ENCODE results near the gene PLP1. TPM values are rescaled to one million over a fixed set of nuclear protein-coding genes. Genes with fewer than 3 reads are reported as not detected.
A peak's percentile ranks its signal among the peaks of the same experiment; 100 is the strongest.

Gene PLP1
- total RNA-seq, 2 experiments from 2014 or later, result not detected

- Mint-ChIP-seq H3K36me3 (ENCODE audit: low read depth) (no peaks in the 10 kb centered on the region), H3K27me3 (peaks cover 6% of the 10 kb centered on the region), H3K9me3 (ENCODE audit: low read depth) (no peaks in the 10 kb centered on the region), H3K27ac (no peak overlapping the region), H3K4me3 (no peak overlapping the region), H3K4me1 (no peaks in the 10 kb centered on the region)
- no peak for ATAC-seq
- no peak for DNase-seq
- ChIA-PET CTCF (no interaction called here), POLR2A (no interaction called here)
- intact Hi-C loops (cut with DNase I, micrococcal nuclease), result no loop called here
Measured at GRCh38 chrX:103782640-103783039, 6.0 kb downstream of the PLP1 start.

DNA sequence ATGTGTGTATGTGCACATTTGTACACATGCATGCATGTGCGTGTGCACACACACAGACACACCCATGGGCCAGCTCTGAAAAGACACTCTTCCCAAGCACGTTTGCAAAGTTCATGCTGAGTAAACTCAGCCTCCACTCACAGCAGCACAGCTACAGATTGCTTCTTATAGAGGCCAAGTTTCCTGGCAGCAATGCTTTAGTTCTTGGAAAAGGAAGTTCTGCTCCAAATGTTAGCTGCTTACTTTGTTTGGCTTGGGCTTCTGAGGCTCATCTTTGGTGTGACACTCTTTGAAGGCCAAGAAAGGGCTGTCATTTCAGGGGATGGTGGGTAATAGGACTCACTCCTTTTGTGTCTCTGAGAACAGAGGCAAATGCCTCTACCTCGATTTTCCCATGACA is 6.6 kb downstream of the PLP1 start:
- DNase-seq (no peak), ATAC-seq (no peak)
- Mint-ChIP-seq H3K27me3 (peaks cover 2% of the 10 kb centered on the region), H3K27ac (no peak overlapping the region), H3K9me3 (ENCODE audit: low read depth) (no peaks in the 10 kb centered on the region), H3K36me3 (ENCODE audit: low read depth) (no peaks in the 10 kb centered on the region), H3K4me1 (no peaks in the 10 kb centered on the region), H3K4me3 (no peak overlapping the region)
- ChIA-PET POLR2A (no interaction called here), CTCF (no interaction called here)
- intact Hi-C loops (cut with DNase I, micrococcal nuclease), result no loop called here

- ATAC-seq, result no peak
- POLR2A ChIA-PET, result no interaction called here
- H3K36me3 Mint-ChIP-seq (ENCODE audit: low read depth), result no peaks in the 10 kb centered on the region
Measured at GRCh38 chrX:103783971-103784370, 7.3 kb downstream of the PLP1 start.

GRCh38 chrX:103789004-103789403 is 12.4 kb downstream of the PLP1 start:
- ATAC-seq (no peak), DNase-seq (no peak)
- Mint-ChIP-seq H3K27me3 (peaks cover 3% of the 10 kb centered on the region), H3K36me3 (ENCODE audit: low read depth) (no peaks in the 10 kb centered on the region), H3K4me3 (no peak overlapping the region), H3K9me3 (ENCODE audit: low read depth) (no peaks in the 10 kb centered on the region), H3K27ac (no peak overlapping the region), H3K4me1 (no peaks in the 10 kb centered on the region)
- POLR2A ChIA-PET, result no interaction called here
- CTCF ChIA-PET, result no interaction called here
- intact Hi-C loops (cut with DNase I, micrococcal nuclease), result no loop called here

More at GRCh38 chrX:103783971-103784370, 7.3 kb downstream of the PLP1 start:
- Mint-ChIP-seq H3K4me1 (no peaks in the 10 kb centered on the region), H3K27me3 (no peaks in the 10 kb centered on the region), H3K27ac (no peak overlapping the region), H3K4me3 (no peak overlapping the region), H3K9me3 (ENCODE audit: low read depth) (no peaks in the 10 kb centered on the region)
- no peak for DNase-seq
- intact Hi-C loops (cut with DNase I, micrococcal nuclease), result no loop called here
- CTCF ChIA-PET, result no interaction called here

DNA sequence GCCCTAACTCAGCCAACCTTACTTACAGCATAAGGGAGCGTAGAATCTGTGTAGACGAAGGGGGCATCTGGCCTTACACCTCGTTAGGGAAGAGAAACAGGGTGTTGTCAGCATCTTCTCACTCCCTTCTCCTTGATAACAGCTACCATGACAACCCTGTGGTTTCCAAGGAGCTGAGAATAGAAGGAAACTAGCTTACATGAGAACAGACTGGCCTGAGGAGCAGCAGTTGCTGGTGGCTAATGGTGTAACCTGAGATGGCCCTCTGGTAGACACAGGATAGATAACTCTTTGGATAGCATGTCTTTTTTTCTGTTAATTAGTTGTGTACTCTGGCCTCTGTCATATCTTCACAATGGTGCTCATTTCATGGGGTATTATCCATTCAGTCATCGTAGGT is 14.6 kb downstream of the PLP1 start:
- H3K27me3 Mint-ChIP-seq, result peaks cover 5% of the 10 kb centered on the region
- no peak overlapping the region for H3K4me3 Mint-ChIP-seq
- H3K27ac Mint-ChIP-seq, result no peak overlapping the region
- H3K4me1 Mint-ChIP-seq, result no peaks in the 10 kb centered on the region
- DNase-seq (no peak), ATAC-seq (no peak)
- H3K36me3 Mint-ChIP-seq (ENCODE audit: low read depth), result no peaks in the 10 kb centered on the region
- CTCF ChIA-PET, result interaction anchor here (0.6 kb wide), 1 partner anchor 128 kb away, joined by 3 read pairs; no protein-coding TSS in a partner anchor
- POLR2A ChIA-PET, result no interaction called here
- intact Hi-C loops (cut with DNase I, micrococcal nuclease), result no loop called here
- H3K9me3 Mint-ChIP-seq (ENCODE audit: low read depth), result no peaks in the 10 kb centered on the region

GRCh38 chrX:103791826-103792485 is 15.3 kb downstream of the PLP1 start:
- no peaks in the 10 kb centered on the region for H3K36me3 Mint-ChIP-seq (ENCODE audit: low read depth)
- no peaks in the 10 kb centered on the region for H3K4me1 Mint-ChIP-seq
- H3K27ac Mint-ChIP-seq, result no peak overlapping the region
- intact Hi-C loops (cut with DNase I, micrococcal nuclease), result no loop called here
- no peak overlapping the region for H3K4me3 Mint-ChIP-seq
- ATAC-seq (no peak), DNase-seq (no peak)
- peaks cover 5% of the 10 kb centered on the region for H3K27me3 Mint-ChIP-seq
- ChIA-PET CTCF (interaction anchor here (0.6 kb wide), 1 partner anchor 127 kb away, joined by 3 read pairs; no protein-coding TSS in a partner anchor), POLR2A (no interaction called here)
- no peaks in the 10 kb centered on the region for H3K9me3 Mint-ChIP-seq (ENCODE audit: low read depth)

GRCh38 chrX:103792916-103793544 is 16.4 kb downstream of the PLP1 start:
- ChIA-PET CTCF (interaction anchor here (1.1 kb wide), 1 partner anchor 81 kb away, joined by 4 read pairs; no protein-coding TSS in a partner anchor), POLR2A (no interaction called here)
- Mint-ChIP-seq H3K9me3 (ENCODE audit: low read depth) (no peaks in the 10 kb centered on the region), H3K4me3 (no peak overlapping the region), H3K4me1 (no peaks in the 10 kb centered on the region), H3K36me3 (ENCODE audit: low read depth) (no peaks in the 10 kb centered on the region), H3K27ac (no peak overlapping the region), H3K27me3 (peaks cover 5% of the 10 kb centered on the region)
- intact Hi-C loops (cut with DNase I, micrococcal nuclease), result no loop called here
- ATAC-seq, result no peak
- DNase-seq, result no peak

- Mint-ChIP-seq H3K4me1 (no peaks in the 10 kb centered on the region), H3K4me3 (no peak overlapping the region), H3K9me3 (ENCODE audit: low read depth) (no peaks in the 10 kb centered on the region), H3K27ac (no peak overlapping the region), H3K27me3 (peaks cover 5% of the 10 kb centered on the region), H3K36me3 (ENCODE audit: low read depth) (no peaks in the 10 kb centered on the region)
- ATAC-seq (no peak), DNase-seq (no peak)
- intact Hi-C loops (cut with DNase I, micrococcal nuclease), result no loop called here
- POLR2A ChIA-PET, result no interaction called here
- CTCF ChIA-PET, result interaction anchor here (1.1 kb wide), 1 partner anchor 82 kb away, joined by 4 read pairs; no protein-coding TSS in a partner anchor
Measured at GRCh38 chrX:103793545-103793940, 16.9 kb downstream of the PLP1 start.

GRCh38 chrX:103794119-103794518 is 17.5 kb downstream of the PLP1 start:
- Mint-ChIP-seq H3K4me1 (no peaks in the 10 kb centered on the region), H3K36me3 (ENCODE audit: low read depth) (no peaks in the 10 kb centered on the region), H3K9me3 (ENCODE audit: low read depth) (no peaks in the 10 kb centered on the region), H3K27ac (no peak overlapping the region), H3K27me3 (peaks cover 5% of the 10 kb centered on the region), H3K4me3 (no peak overlapping the region)
- ATAC-seq (no peak), DNase-seq (no peak)
- CTCF ChIA-PET, result no interaction called here
- intact Hi-C loops (cut with DNase I, micrococcal nuclease), result no loop called here
- POLR2A ChIA-PET, result no interaction called here

DNA sequence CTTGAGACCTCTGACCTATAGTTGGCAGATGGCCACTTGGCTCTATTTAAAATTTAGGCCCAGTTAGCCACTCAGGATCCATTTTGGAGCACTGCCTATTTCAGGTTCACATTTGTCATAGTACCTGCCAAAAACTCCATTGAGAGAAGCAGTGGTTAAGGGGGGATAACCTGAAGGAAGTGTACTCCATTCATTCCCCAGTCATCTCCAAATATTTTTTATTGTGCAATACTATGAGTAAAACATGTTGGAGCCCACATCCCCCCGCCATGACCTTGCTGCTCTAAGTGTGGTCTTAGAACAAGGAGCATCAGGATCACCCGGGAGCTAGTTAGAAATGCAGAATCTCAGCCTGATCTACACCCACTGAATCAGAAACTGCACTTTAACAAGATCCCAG is 21.1 kb downstream of the PLP1 start:
- ChIA-PET CTCF (no interaction called here), POLR2A (no interaction called here)
- intact Hi-C loops (cut with DNase I, micrococcal nuclease), result no loop called here
- ATAC-seq (no peak), DNase-seq (no peak)
- H3K36me3 Mint-ChIP-seq (ENCODE audit: low read depth), result no peaks in the 10 kb centered on the region
- H3K9me3 Mint-ChIP-seq (ENCODE audit: low read depth), result no peaks in the 10 kb centered on the region
- peaks cover 7% of the 10 kb centered on the region for H3K27me3 Mint-ChIP-seq
- H3K27ac Mint-ChIP-seq, result no peak overlapping the region
- H3K4me1 Mint-ChIP-seq, result peaks cover 11% of the 10 kb centered on the region
- H3K4me3 Mint-ChIP-seq, result no peak overlapping the region

- no peaks in the 10 kb centered on the region for H3K36me3 Mint-ChIP-seq (ENCODE audit: low read depth)
- no peak overlapping the region for H3K4me3 Mint-ChIP-seq
- peaks cover 11% of the 10 kb centered on the region for H3K4me1 Mint-ChIP-seq
- no peaks in the 10 kb centered on the region for H3K9me3 Mint-ChIP-seq (ENCODE audit: low read depth)
- ATAC-seq, result peak; percentile 68
- no peak overlapping the region for H3K27ac Mint-ChIP-seq
- intact Hi-C loops (cut with DNase I, micrococcal nuclease), result no loop called here
- H3K27me3 Mint-ChIP-seq, result peaks cover 2% of the 10 kb centered on the region
- no peak for DNase-seq
- POLR2A ChIA-PET, result no interaction called here
- CTCF ChIA-PET, result interaction anchor here (0.7 kb wide), 2 partner anchors 18 to 240 kb away, joined by 3 to 4 read pairs; no protein-coding TSS in a partner anchor
Measured at GRCh38 chrX:103800318-103800717, 23.7 kb downstream of the PLP1 start.

DNA sequence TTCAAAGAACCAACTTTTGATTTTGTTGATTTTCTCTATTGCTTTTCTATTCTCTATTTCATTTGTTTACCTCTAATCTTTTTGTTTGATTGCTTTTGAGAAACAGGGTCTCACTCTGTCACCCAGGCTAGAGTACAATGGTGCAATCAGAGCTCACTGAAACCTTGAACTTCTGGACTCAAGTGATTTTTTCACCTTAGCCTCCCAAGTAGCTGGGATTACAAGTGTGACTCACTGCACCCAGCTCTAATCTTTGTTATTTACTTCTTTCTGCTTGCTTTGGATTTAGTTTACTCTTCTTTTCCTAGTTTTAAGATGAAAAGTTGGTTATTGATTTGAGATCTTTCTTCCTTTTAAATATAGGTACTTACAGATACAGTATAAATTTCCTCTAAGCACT is 29.2 kb downstream of the PLP1 start:
- no peaks in the 10 kb centered on the region for H3K36me3 Mint-ChIP-seq (ENCODE audit: low read depth)
- no peak for ATAC-seq
- ChIA-PET POLR2A (no interaction called here), CTCF (interaction anchor here (0.6 to 1.5 kb wide), 3 partner anchors 10 to 94 kb away, joined by 3 to 4 read pairs (median 3); no protein-coding TSS in a partner anchor)
- H3K27ac Mint-ChIP-seq, result no peak overlapping the region
- intact Hi-C loops (cut with DNase I, micrococcal nuclease), result no loop called here
- H3K4me1 Mint-ChIP-seq, result peaks cover 17% of the 10 kb centered on the region
- peaks cover 6% of the 10 kb centered on the region for H3K27me3 Mint-ChIP-seq
- H3K9me3 Mint-ChIP-seq (ENCODE audit: low read depth), result no peaks in the 10 kb centered on the region
- H3K4me3 Mint-ChIP-seq, result no peak overlapping the region
- DNase-seq, result no peak

Data from activated CD4-positive, alpha-beta T cell treated with anti-CD3 and anti-CD28 coated beads for 36 hours (primary cell).